ENCODE measurements around the gene MANSC4.

DNA sequence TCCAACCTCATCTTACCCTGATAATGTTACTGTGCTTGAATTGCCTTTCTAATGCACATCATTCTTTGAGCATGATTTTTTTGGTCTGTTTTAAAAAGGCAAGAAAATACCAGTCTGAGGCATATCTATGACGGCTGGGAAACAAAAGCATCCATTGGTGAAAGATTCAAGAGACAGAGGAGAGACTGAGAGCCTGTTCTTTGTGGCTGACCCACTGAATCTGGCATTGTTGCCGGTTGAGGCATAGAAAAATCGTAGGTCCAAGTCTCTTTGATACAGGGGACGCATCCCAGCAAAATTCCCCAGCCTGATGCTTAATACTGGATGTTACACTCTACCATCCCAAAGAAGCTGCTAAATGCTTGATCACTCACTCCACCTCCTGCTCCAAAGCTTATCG is 2.9 kb downstream of the MANSC4 start:
- TF ChIP-seq, protein P1, sequence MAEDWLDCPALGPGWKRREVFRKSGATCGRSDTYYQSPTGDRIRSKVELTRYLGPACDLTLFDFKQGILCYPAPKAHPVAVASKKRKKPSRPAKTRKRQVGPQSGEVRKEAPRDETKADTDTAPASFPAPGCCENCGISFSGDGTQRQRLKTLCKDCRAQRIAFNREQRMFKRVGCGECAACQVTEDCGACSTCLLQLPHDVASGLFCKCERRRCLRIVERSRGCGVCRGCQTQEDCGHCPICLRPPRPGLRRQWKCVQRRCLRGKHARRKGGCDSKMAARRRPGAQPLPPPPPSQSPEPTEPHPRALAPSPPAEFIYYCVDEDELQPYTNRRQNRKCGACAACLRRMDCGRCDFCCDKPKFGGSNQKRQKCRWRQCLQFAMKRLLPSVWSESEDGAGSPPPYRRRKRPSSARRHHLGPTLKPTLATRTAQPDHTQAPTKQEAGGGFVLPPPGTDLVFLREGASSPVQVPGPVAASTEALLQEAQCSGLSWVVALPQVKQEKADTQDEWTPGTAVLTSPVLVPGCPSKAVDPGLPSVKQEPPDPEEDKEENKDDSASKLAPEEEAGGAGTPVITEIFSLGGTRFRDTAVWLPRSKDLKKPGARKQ (CRISPR knock-in tag; IDR thresholded peaks at IDR 0.05): no peak
- TF ChIP-seq, protein P2, sequence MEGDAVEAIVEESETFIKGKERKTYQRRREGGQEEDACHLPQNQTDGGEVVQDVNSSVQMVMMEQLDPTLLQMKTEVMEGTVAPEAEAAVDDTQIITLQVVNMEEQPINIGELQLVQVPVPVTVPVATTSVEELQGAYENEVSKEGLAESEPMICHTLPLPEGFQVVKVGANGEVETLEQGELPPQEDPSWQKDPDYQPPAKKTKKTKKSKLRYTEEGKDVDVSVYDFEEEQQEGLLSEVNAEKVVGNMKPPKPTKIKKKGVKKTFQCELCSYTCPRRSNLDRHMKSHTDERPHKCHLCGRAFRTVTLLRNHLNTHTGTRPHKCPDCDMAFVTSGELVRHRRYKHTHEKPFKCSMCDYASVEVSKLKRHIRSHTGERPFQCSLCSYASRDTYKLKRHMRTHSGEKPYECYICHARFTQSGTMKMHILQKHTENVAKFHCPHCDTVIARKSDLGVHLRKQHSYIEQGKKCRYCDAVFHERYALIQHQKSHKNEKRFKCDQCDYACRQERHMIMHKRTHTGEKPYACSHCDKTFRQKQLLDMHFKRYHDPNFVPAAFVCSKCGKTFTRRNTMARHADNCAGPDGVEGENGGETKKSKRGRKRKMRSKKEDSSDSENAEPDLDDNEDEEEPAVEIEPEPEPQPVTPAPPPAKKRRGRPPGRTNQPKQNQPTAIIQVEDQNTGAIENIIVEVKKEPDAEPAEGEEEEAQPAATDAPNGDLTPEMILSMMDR (IDR thresholded peaks at IDR 0.05 in 2 of 3, conservative IDR thresholded peaks at IDR 0.05 in 1 of 3; ENCODE audit: insufficient read depth in 2 of 3, low read depth in 1 of 3, low read length in 3 of 3): no peak
- TF ChIP-seq, protein P3, sequence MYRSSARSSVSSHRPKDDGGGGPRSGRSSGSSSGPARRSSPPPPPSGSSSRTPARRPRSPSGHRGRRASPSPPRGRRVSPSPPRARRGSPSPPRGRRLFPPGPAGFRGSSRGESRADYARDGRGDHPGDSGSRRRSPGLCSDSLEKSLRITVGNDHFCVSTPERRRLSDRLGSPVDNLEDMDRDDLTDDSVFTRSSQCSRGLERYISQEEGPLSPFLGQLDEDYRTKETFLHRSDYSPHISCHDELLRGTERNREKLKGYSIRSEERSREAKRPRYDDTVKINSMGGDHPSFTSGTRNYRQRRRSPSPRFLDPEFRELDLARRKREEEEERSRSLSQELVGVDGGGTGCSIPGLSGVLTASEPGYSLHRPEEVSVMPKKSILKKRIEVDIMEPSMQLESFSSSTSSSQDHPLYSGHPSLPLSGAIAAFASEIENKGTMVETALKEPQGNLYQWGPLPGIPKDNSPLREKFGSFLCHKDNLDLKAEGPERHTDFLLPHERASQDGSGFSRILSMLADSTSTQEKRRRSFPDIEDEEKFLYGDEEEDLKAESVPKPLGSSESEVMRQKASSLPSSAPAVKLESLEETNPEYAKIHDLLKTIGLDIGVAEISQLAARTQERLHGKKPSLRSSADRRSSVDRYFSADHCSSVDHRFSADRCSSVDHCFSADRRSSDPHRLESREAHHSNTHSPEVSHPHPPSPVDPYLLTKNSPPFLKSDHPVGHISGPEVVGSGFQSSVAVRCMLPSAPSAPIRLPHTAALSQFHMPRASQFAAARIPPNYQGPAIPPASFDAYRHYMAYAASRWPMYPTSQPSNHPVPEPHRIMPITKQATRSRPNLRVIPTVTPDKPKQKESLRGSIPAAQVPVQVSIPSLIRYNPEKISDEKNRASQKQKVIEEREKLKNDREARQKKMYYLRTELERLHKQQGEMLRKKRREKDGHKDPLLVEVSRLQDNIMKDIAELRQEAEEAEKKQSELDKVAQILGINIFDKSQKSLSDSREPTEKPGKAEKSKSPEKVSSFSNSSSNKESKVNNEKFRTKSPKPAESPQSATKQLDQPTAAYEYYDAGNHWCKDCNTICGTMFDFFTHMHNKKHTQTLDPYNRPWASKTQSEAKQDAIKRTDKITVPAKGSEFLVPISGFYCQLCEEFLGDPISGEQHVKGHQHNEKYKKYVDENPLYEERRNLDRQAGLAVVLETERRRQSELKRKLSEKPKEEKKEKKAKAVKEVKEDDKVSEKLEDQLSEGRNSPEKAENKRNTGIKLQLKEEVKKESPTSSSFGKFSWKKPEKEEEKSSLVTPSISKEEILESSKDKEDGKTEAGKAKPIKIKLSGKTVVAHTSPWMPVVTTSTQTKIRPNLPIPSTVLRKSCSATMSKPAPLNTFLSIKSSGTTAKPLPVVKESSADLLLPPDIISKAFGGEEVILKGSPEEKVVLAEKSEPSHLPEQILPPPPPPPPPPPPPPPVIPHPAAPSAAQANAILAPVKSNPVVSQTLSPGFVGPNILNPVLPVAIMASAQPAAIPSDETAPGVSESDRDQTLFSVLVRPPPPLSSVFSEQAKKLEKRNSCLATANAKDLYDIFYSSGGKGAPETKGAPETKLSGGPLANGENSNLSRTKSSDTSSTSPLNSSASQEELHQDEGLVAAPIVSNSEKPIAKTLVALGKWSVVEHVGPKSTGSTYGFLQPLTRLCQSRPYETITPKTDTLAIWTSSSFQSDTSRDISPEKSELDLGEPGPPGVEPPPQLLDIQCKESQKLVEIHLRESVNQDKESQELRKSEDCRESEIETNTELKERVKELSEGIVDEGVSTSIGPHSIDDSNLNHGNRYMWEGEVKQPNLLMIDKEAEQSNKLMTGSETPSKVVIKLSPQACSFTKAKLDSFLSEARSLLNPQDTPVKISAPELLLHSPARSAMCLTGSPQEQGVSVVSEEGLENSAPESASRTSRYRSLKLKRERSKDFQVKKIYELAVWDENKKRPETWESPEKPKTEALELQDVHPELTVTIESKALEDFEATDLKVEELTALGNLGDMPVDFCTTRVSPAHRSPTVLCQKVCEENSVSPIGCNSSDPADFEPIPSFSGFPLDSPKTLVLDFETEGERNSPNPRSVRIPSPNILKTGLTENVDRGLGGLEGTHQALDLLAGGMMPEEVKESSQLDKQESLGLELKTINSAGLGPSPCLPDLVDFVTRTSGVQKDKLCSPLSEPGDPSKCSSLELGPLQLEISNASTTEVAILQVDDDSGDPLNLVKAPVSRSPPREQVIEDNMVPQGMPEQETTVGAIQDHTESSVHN (IDR thresholded peaks at IDR 0.05; ENCODE audit: borderline replicate concordance in 1 of 2, low read depth in 1 of 2): no peak
- TF ChIP-seq, protein P4, sequence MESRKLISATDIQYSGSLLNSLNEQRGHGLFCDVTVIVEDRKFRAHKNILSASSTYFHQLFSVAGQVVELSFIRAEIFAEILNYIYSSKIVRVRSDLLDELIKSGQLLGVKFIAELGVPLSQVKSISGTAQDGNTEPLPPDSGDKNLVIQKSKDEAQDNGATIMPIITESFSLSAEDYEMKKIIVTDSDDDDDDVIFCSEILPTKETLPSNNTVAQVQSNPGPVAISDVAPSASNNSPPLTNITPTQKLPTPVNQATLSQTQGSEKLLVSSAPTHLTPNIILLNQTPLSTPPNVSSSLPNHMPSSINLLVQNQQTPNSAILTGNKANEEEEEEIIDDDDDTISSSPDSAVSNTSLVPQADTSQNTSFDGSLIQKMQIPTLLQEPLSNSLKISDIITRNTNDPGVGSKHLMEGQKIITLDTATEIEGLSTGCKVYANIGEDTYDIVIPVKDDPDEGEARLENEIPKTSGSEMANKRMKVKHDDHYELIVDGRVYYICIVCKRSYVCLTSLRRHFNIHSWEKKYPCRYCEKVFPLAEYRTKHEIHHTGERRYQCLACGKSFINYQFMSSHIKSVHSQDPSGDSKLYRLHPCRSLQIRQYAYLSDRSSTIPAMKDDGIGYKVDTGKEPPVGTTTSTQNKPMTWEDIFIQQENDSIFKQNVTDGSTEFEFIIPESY (CRISPR knock-in tag; IDR thresholded peaks at IDR 0.05): no peak

All from K562 (cell line).